ENCODE data around the gene ZNF217.
"Not testable (repeated sequence)": the region's sequence is repeated elsewhere in the genome, so short reads cannot be mapped to it uniquely, and the experiment has no call there.

The ZNF217 gene

DNA sequence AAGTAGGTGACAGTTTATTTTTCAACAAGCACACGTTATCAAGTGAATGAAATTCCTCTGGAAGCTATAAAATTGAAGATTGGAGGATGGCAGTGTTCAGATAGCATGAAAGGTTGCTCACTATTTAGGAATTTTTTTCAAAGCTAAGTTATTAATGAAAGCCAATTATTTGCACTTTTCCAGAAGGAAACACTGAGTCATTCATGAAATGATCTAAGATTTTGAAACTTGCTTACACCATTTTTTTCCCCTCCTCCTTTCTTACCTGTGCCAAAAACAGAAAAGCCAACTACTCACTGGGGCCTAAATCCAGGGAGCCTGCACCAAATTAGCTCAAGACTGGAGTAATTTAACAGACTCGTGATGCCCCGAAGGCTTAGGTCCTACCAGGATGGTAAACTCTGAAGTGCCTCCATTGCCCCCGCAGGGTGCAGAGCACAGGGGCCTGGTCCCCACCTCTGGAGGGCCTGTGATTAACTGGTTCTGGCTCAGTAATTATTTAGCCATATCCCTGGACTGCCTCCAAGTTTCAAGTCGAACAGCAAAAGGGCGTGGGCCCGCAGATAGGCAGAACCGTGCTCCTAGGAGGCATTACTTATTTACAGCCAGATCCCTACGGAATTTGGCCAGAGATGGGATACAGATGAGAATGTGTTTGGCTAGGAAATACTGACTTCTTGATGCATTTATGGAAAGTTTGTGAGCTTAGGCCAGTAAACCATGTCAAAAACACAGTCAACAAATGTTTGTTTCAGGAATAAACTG is 28.0 kb upstream of the ZNF217 start:
- peak; percentile 5 for DNase-seq (ENCODE audit: low spot score)

DNA sequence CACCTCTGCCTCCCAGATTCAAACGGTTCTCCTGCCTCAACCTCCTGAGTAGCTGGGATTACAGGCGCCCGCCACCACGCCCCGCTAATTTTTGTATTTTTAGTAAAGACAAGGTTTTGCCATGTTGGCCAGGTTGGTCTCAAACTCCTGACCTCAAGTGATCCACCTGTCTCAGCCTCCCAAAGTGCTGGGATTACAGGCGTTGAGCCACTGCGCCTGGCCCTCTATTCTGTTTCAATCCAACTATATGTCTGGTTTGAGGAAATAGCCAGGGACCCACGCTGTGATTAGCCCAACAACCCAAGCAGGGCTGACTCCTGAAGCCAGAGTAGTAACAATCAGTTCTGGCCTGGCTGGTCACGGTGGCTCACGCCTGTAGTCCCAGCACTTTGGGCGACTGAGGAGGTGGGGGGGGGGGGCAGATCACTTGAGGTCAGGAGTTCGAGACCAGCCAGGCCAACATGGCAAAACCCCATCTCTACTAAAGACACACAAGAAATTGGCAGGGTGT is 24.9 kb upstream of the ZNF217 start:
- not testable (repeated sequence) for DNase-seq (ENCODE audit: low spot score)

DNA sequence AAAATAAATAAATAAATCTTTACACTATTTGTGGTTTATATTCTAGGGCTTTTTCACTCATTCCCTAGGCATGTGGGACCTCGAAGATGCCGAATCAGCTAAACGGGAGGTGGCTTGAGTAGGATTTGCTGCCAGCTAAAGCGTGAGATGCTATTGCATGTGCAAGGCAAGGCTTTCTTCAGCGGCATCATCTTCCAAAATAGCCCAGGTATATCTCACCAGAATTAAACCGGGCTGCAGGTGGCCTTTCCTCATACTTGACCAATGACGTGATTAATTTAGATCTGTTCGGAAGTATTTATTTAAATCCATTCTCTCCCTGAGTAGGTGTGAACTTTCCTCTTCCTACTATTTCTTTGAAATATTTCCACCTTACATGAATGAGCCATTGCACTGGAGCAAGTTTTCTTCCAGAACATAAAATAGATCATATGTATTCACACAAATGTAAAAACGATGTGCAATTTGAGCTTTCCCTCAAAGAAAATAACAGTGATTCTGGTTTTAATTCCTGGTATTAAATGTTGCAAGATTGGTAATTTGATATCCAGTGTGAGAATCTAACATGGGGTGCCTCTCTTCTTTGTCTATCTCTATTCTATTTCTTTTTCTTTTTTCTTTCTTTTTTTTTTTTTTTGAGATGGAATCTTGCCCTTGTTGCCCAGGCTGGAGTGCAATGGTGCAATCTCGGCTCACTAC is 24.3 kb upstream of the ZNF217 start:
- no peak for DNase-seq (ENCODE audit: low spot score)

DNA sequence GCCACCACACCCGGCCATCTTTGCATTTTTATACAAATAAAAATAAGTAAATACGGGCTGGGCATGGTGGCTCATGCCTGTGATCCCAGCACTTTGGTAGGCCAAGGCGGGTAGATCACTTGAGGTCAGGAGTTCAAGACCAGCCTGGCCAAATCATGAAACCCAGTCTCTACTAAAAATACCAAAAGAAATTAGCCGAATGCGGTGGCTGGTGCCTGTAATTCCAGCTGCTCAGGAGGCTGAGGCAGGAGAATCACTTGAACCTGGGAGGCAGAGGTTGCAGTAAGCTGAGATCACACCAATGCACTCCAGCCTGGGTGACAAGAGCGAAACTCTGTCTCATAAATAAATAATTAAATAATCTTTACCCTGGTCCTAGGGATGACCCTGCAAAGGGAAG is 22.9 kb upstream of the ZNF217 start:
- not testable (repeated sequence) for DNase-seq (ENCODE audit: low spot score)

DNA sequence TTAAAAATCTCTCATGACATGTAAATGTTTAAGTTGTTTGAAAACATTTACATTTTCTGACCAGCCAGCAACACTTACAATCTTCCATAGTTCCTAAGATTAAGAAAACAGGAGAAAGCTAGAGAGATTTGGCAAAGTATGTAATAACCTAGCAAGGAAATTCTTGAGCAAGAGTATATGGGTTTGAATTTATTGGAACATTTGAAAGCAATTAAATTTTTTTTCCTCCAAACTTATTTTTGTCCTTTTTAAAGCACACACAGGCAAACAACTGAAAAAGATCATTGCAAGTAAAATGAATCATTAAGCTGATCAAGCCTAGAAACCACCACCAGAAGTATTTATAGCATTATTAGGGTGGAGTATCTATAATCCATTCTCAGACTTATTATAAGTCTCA is 20.1 kb upstream of the ZNF217 start:
- no peak for DNase-seq (ENCODE audit: low spot score)

DNA sequence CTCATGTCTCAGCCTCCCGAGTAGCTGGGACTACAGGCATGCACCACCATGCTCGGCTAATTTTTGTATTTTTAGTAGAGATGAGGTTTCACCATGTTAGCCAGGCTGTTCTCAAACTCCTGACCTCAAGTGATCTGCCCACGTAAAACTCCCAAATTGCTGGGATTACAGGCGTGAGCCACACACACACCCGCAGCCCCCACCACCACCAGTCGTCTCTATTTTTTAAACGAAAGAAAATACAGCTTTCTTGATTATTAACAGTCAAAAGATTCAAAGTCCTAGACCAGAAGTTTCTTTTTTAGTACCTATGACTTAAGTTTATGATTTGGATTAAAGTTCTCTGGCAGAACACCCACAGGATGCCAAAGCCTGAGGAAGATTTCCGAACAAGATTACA is 18.6 kb upstream of the ZNF217 start:
- not testable (repeated sequence) for DNase-seq (ENCODE audit: low spot score)

DNA sequence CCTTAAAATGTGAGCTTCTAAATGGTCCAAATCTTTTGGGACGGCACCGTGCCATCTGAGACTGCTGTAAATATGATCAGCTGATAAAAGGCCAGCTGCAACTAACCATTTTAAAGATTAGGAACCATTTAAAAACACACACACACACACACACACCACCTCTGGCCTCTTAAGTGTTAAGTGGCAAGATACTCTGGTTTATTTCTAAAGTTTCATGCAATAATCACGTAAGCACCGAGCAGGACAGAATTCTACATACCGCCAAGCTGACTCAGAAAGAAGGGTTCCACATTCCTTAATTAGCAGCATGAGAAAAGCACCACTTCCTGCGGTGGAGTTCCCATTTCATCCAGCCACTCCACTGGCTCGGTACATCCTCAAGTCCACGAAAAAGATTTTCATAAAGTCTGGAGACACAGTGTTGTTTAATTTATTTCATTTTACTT is 17.8 kb upstream of the ZNF217 start:
- peak; percentile 41 for DNase-seq (ENCODE audit: low spot score)

DNA sequence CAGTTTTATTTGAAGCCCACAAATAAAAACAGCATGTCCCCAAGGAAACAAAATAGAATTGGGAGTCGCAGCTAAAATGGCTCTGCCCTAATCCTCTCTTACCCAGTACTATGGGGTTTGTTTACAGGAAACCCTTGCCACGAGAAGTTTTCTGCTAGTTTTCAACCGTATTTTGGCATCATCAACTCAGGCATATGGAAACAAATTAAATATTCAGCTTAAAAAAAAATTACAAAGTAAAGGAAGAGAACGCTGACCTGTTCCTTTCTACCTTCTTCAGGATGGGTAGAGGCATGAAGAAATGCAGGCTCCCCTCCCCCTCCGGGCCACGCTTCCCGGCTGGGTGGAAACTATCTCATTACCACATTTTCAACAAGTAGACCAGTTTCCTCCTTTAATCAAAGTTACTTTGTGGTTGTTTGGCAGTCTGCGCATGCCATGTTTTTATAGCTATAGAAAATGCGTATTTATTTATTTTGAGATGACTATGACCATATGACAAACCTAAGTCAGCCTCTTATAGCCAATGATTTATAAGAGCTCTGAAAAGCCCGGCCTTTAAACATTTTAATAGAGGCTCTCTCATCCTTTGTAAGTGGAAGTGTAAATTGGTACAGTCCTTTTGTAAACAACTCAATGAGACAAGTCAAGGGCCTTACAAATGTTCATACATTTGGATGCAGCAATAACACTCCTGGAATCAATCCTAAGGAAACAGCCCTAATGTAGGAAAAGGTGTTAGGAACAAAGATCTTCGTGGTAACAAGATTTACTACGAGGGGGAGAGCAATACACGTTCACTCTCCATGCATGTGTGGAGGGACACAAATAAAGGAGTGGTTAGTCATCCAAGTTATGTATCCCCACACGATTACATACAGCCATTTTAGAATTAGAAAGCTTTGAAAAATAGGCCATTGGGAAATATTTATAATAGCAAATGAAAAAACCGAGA is 16.1 kb upstream of the ZNF217 start:
- no peak for DNase-seq (ENCODE audit: low spot score)

DNA sequence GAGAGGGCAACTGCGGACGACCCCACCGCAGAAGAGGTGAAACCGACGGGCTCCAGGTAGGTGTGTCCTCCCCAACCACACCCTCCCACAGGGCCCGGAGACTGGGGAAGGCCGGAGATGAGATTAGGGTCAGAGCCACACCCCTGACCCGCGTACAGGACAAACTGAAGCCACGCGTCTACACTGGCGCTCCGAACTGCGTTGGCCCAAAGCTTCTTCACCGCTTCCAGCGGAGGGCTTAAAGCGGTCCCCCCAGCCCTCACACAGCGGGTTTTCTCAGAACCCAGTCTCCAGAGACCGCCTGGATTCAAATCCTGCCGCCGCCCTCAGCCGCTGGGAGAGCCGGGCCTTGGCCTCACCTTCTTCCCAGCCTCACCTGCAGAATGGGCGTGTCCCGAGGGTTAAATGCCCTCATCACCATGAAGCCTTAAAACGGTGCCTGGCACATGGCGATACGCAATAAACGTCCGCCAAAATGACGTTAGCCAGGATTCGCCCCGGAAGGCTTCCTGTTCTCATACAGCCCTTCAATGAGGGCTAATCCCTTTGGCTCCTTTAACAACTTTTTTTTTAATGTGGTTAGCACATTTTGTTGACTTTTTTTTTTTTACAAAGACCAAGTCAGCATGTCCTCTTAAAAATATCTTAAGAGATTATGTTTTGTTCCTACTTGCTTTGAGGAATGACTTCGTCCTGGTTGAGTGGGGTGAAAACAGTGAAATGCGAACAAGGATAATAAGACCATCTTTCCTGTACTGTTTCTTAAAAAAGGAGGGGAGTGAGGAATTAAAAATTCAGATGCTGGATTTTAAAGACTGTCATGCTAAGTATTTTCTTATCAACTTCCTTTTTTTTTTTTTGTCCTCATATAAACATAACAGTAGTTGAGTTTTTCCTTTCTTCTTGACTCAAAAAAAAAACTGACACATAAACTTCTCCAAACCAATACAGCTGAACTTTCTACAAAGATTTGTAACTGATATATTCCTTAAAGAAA is 15.1 kb upstream of the ZNF217 start:
- no peak for DNase-seq (ENCODE audit: low spot score)

DNA sequence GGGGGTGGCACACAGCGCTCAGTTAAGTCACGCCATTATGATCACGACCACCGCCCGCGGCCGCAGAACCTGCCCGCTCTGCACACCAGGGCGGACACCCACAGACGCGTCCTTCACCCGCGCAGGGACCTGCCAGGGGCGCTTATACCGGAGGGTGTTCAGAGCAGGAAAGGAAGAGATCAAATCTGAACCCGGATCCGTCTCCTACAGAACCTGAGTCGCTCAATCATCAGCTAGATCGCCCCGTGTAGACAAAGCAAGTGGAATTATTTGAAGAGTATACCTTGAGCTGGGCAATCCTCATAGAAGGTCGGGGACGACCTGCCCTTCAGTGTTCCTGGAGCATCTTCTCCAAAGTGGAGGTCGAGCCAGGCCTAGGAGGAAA is 14.4 kb upstream of the ZNF217 start:
- no peak for DNase-seq (ENCODE audit: low spot score)

DNA sequence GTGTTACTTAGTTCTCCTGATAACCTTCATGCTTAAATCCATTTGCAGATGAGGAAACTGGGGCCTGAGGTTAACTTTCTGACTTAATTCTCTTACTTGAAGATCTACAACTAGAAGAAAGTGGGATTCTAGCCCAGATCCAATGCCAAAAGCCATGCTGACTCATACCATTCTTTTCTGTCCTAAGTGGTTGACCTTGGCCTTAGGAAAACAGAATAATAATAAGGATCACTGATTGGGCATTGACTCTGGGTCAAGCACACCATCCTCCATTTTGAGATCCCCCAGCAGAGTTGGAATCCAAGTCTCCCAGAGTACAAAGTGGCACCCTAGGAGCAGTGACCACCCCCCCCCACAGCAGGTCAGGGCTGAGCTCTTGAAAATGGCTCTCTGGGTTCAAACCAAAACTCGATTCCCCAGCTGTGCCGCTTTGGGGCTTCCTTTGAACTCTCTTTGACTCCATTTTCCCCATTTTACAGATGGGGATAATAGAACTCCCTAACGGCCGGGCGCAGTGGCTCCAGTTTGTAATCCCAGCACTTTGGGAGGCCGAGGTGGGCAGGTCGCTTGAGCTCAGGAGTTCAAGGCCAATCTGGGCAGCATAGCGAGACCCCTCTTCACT is 12.8 kb upstream of the ZNF217 start:
- DNase-seq (ENCODE audit: low spot score), result no peak

DNA sequence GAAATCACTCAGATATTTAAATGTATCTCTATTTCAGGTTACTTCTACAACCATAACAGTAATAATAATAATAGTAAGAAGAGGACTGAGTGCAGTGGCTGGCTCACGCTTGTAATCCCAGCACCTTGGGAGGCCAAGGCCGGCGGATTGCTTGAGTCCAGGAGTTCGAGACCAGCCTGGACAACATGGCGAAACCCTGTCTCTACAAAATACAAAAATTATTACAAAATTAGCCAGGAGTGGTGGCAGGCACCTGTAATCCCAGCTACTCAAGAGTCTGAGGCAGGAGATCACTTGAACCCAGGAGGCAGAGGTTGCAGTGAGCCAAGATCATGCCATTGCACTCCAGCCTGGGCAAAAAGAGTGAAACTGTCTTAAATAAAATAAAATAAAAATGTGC is 11.8 kb upstream of the ZNF217 start:
- DNase-seq (ENCODE audit: low spot score), result not testable (repeated sequence)

DNA sequence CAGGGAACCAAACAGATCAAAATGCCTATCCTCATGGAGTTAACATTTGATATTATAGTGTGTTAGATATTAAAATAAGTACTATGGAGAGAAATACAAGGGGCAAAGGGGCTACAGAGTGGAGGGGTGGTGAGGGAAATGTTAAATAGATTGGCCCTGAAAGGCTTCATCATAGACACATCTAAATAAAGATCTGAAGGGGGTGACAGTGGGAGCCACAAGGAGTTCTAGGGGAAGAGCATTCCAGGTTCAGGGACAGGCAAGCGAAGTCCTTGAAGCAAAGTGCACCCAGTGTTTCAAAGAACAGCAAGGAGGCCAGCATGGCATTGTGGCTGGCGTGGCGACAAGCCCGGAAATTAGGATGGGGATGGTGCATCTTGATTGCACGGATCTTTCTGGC is 11.2 kb upstream of the ZNF217 start:
- DNase-seq (ENCODE audit: low spot score), result not testable (repeated sequence)

DNA sequence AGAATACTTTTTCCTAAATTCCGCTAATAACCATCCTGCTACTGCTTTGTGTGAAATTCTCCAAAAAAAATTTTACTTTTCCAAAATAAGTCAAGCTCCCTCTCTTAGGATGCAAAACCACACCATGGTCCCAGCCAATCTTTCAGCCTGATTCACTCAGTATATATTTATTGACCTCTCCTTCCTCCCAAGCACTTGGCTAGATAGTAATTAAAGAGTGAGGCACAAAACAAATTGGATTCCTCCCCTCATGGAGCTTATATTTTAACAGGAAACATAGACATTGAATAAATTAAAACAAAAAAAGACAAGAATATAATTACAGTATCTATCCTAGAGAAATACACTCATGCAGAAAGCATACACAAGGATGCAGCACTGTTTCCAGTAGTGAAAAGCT is 9.0 kb upstream of the ZNF217 start:
- DNase-seq (ENCODE audit: low spot score), result no peak

DNA sequence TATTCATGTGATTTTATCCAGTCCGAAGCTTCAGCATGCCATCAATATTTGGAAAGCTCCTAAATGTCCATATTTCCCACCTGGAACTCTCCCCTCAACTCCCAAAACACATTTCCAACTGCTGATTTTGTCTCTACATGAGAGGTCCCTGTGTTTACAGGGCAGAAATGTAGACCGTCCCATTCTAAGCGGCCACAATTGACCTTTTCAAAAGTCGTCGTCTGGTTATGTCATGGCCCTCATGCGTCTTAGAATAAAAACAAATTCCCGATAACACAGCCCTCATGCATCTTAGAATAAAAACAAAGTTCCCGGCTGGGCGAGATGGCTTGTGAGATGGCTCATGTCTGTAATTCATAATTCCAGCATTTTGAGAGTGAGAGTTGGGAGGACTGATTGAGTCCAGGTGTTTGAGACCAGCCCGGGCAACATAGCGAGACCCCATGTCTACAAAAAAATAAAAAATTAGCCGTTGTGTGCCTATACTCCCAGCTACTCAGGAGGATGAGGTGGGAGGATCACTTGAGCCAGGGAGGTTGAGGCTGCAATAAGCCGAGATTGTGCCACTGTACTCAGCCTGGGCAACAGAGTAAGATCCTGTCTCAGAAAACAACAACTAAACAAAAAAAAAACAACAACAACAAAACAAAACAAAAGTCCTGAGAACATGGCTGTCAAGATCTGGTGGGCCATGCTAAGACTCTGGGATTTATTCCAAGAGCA is 6.4 kb upstream of the ZNF217 start:
- no peak for DNase-seq (ENCODE audit: low spot score)

DNA sequence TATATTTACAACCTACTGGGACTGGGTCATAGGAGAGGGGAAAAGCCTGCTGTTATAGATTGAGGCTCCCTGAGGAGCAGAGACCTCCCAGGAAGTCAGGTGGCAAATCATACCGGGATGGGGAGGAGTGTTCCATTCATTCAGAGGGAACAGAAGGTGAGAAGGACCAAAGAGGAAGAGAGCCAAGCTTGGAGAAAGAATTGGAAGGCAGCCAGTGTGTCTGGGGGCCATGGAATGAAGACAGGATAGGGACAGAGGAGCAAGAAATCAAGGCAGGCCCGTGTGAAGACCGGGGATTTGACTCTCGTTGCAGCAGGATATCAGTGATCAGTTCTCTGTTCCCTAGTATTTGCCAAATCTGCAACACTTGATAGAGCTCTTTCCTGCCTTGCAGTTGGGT is 5.7 kb upstream of the ZNF217 start:
- no peak for DNase-seq (ENCODE audit: low spot score)

DNA sequence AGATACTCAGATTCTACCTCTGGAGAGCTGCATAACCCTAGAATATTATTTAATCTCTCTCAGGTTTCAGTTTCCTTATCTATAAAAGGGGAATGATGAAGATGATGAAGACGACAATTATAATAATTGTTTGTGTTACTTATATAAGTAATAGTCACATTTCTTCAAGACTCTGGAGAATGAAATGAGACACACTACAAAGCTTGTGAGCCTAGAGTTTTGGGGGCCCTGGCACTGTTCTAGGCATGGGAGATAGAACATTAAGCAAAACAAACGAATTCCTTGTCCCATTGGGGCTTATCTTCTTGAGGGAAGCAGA is 5.4 kb upstream of the ZNF217 start:
- DNase-seq (ENCODE audit: low spot score), result no peak

DNA sequence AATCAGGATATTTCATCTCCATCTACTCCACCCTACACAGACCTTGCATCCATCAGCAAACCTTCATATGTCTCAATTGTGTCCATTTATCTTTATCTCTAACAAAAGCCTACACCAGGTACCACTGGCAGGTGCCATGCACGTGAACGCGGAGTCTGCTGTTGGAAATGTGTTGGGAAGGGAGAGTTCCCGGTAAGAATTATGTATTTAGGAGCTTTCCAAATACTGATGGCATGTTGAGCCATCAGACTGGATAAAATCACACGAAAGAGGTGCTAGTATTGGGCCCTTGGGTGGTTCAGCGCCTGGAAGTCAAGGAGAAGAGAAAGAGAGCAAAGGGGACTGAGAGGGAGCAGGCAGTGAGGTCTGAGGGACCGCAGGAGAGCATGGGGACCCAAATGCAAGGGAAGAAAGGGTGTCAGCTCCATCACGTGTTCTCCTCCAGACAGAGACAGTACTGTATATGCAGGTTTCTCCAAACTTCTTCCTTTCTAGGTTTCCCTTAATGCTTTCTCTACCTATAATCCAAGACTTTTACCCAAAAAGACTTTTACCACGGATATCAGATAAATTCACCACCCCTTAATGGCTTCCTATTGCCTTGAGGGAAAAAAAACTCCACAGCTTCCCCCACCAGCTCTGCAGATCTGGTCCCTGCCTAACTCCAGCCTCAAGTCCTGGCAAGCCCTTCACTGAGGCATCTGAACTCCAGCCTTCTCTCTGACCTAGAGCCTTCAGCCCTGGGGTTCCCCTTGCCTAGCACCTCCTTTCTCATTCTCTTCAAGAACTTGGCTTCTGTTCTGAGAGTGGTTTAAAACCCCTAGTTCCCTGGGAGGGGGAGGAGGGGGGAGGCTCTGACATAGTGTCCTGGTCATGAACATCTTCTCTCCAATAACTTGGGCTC is 4.8 kb upstream of the ZNF217 start:
- DNase-seq (ENCODE audit: low spot score), result no peak

DNA sequence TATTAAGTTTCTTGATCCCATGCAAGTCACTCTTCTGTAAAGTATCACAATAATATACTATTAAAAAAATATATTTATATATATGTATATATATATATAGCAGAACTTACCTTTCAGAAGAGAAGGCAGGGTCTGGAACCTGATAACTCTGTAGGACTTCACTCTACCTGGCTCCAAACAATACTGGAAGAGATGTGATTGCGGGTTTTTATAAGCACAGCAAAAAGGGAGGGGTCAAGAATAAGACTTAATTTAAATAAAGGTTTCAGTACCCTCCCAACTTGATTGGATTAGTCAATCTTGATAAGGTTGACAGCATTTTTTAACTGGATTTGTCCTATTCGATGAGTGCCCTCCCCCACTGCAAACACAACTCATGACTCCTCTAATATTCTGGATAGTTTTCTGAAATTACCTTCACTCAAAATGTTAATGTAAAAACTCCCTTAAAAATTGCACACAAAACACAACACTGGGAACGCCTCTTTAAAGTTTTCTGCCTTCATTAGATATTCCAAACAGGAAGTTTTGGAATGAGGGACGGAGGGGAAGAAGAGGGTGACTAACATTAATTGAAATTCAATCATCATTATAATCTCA is 4.0 kb upstream of the ZNF217 start:
- DNase-seq (ENCODE audit: low spot score), result no peak
